NCI-H2196 (cell line): ENCODE measurements around the gene PRDM16.

ENCODE experiments used
- DNase-seq: peaks from one replicate; lab custom pipeline; 2025; ENCODE audit not compliant: unreplicated experiment; lab: John Stamatoyannopoulos, UW

The PRDM16 gene

DNA sequence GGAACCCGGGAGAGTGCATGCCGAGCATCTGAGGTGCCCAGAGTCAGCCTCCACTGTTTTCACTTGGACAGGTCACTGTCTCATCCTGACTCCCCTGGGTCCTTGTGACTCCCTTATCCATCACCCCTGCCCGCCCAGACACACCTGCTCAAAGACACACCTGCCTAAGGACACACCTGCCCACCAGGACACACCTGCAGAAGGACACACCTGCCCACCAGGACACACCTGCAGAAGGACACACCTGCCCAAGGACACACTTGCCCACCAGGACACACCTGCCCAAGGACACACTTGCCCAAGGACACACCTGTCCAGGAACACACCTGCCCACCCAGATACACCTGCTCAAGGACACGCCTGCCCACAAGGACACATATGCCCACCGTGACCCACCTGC, 314.7 kb downstream of the PRDM16 start:
- DNase-seq: no peak

DNA sequence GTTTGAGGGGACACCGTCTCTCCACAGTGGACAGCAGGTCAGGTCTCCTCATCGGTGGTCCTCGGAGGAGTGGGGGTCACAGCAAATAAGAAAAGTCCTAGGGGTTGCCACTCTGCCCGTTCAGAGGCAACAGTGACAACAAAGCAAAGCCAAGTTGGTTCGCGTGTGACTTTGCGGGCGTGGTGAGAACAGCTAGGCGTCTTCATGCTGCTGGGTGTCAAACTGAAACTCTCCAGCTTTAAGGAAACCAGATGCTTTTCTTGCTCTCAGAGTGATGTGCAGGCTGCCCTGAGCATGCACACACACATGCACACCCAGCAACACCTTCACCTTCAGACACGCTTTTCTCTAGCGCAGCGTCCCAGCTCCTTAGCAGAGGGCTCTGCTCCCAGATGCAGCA, 315.4 kb downstream of the PRDM16 start:
- no peak for DNase-seq

DNA sequence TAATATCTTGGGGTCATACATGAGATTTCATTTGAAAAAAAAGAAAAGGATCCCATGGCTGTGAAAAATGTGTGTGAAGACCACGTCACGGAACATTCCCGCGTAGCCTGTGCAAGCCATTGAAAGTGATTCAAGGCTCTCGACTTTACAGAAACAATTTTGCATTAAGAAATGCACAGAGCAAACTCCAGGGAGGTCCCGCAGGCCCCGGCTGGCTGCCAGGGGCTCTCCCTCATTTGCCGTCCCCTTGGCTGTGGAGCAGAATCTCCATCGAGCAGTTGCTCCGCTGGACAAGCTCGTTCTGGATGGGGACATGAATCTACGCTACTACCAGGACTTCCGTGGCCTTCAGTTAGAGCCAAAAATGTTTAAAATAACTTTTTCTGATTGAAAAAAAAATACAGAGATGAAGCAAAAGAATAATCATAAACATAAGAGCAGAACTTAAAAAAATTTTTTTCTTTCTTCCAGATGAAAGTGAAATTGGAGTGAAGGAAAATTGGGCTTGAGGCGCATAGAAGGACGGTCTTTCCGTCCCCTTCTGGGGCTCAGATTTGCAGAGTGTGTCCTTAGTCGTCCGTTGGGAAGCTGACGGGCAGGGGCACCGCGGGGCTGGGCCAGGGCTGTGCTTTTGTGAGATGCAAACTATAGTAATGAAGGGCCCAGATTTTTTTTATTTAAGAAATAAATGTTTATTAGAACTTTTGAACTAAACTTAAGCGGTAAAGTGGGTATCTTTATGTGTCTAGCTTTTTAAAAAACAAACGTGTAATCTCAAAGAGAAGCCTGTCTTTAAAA, 317.4 kb downstream of the PRDM16 start:
- no peak for DNase-seq

DNA sequence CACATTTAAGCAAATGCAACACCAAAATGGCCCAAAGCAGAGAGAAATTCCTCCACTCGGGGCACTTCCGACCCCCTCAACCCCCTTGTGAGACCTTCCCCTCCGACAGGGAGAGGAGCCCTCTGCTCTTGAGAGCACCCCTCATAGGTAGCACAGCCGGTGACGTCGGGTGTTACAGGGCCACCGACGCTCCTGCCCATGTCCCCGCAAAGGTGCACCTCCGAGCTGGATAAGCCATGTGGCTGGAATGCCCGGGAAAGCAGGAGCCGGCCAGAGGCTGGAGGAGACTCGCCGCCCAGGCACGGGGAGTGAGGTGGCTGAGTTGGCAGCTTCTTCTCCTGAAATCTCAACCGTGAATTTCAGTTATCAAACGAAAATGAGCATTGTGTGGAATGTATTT, 318.4 kb downstream of the PRDM16 start:
- no peak for DNase-seq

DNA sequence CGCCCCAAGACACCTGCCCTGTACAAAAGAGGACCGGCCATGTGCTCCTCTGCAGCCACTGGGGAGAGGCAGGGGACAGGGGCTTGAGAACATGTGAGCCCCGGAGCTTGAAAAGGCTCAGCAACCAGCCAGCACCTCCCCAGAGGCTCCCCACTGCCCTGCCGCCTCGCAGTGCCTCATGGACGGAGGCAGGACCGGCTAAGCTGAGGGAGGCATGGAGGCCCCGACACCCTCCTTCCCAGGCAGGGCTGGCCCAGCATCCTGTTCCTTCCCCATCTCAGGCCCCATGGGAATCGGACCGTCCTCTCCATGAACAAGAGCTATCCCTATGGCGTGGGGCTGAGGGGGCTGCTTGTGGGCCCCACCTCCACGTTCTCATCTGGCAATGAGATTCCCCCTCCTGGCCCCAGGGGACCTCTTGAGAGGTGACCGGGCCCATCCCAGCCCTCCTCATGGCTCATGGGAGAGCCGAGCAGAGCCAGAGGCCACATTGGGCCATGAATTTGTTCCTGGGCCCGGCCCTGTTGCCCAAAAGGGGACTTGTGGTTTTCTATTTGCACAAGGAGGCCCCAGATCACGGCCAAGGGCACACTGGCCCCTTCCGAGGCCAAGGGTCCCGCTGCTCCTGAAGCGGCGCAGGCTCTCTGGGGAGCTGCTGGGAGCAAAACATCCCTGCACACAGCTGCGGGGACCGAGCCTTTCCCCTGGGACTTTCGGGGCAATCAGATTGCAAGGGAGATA, 320.3 kb downstream of the PRDM16 start:
- DNase-seq: no peak

DNA sequence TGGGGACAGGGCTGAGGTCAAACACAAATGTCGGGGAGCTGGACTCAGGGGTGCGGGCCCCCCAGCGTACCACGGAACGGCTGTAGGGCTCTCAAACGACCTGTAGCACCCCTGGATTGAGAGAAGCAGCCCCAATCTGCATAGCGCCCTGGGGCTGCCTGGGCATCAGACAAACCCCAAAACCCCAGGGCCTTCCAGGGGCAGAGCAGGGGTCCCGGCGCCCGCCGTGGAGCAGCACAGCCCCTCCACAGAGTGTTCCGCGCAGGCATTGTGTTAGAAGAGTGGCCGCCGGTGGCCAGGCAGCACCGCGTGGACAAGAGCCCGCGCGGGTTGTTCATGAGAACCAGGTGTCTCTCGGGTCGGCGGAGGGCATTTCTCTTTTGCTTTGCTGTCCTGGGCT, 321.3 kb downstream of the PRDM16 start:
- no peak for DNase-seq

DNA sequence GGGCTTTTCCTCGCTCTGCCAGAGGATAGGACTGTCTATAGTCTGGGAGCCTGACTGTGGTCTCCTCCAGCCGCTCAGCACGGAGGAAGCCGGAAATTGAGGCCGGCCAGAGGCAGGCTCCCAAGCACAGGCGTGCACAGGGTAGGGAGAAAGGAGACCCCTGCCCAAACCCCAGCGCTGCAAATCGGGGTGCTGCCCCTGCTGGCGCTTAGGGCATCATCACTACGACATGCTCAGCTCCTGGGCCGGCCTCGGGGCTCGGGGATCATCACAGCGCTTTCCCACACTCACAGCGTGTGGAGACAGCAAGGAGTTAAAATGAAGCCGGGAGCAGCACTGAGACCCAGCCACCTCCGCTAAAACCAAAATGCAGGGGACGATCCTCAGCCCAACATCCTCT, 322.7 kb downstream of the PRDM16 start:
- DNase-seq: no peak

DNA sequence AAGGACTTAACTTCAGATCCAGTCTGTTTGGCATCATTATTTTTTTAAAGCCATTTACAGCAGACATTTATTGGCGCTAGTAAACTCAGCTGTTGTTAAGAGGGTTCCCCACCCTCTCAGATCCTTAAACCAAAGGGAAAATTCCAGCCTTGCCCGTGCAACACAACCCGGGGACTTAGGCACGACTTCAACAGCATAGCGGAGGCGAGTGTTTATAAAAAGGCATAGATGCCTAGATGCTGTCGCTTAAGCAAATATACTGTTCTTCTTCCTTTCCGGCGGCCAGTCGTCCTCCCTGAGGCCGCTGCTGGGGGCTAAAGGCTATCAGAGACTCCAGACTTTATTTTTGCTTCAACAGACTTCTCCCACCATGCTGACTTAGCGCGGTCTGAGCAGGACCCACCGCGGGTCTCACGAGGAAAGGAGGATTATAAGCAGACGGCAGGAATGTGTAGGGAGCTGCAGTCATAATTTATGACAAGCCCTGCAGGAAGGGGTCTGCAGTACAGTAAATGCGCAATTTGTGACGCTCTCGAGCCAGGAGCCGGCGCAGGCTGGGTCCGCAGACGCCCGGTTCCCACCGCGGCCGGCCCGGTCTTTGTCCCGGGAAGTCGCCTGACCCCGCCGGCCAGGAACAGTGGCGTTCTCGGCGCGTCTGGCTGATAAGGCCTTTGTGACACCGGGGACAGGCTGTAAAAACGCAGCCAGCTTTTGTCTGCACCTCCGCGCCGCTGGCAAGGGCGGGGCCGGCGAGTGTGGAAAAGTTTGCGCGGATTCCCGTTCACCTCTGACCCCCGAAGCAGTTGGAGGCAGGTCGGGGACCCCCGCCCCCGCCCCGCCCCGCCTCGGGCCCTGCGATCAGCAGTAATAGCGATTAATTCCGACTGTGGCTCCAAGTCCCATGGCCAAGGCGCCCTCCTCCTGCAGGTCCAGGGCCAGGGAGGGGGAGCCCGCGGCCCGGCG, 324.3 kb downstream of the PRDM16 start:
- DNase-seq: no peak

DNA sequence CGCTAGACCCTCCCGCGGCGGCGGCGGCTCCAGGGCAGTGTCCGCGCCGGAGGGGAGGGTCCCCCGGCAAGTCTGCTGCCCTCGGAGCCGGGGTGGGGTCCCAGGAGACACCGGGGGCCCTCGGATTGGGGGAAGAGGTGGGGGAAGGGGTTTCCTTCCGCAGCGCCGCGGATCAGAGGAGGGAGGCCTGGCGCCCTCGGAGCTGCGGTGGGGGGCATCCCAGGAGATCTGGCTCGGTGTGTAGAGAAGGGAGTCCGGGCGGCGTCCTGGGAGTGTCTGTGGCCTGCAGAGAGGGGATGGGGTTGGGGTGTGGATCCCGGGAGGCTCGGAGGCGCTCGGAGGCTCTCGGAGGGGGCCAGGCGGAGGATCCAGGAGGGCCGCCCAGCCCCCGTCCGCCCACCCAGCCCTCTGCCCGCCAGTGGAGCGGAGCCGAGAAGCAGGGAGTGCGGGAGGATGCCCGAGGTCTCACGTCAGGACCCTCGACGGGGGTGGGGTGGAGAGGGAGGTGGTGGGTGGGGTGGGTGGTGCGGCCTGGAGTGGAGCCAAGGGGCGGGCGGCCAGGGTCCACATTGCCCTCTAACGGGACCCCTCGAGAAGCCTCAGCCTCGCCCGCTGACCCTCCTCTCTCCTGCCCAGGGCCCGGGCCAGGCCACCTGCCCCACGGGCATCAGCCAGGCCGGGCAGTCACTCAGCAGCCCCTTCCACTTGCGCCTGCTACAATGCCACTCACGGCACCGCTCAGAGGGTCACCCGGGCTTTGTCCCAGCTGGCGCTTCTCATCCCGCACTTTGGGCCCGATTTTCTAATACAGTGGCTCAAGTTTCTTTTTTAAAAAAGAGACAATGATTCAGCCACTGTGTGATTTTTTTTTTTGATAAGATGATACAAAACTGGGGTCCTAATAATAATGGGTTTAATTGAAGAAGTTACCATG, 325.3 kb downstream of the PRDM16 start:
- no peak for DNase-seq

DNA sequence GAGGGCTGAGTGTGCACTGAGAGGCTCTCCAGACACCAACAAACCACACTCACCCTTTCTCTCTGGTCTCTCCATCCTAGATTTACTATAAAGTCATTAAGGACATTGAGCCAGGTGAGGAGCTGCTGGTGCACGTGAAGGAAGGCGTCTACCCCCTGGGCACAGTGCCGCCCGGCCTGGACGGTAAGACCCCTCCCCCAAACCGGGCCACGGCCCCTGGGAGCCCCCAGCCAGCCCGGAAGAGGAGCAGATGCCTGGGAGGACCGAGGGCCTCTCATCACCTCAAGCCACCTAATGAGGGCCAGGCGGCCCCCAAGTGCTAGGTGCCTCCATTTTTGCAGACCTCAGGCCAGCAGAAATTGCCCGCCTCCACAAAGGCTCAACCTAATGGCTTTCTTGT, 327.4 kb downstream of the PRDM16 start:
- DNase-seq: no peak

DNA sequence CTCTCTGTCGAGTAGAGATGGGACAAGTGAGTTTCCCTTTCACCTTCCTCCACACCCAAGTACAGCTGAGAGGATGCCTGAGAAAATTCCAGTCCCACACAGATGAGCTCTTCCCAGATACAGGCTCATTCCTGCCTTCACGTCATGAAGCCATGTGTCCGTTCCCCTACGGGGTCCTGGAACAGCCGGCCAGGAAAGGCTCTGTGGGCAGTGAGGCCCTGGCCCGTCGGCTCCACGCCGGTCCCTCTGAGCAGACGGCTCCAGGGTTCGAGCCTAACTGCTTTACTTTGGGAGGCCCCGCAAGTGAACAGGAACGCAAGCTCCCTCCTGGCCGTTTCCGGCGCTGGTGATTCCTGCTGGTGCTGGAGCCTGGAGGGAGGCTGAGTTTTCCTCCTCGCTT, 328.3 kb downstream of the PRDM16 start:
- no peak for DNase-seq

DNA sequence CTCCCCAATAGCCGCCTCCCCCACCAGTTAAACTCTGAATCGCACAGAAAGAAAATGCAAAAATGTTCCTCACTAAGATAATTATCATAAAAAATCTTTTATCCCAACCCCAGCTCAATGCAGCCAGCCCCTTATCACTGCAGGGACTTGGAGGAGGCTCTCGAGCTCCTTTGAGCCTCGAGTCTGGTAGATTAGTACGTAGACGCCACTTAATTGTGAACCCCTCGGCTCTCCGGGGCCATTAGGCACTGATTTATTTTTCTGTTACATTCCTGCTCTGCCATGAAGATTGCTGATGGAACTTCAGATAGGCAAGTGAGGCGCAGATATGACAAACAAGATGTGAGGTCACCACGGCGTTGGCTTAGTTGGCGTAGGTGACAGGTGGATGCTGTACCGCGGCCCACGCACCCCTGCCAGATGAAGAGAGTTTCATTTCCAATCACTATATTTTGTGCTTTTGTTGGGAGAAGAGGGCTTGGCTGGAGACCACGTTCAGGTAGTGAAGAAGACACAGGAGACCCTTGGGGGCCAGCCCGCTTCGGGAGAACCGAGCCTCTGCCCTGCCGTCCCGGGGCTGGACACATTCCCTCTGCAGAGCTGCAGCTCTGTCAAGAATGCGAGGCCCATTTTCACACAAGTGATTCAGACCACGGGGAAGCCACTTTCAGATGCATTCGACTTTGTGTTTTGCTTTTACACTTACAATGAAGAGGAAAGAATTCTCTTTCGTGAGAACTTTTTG, 329.6 kb downstream of the PRDM16 start:
- DNase-seq: no peak

DNA sequence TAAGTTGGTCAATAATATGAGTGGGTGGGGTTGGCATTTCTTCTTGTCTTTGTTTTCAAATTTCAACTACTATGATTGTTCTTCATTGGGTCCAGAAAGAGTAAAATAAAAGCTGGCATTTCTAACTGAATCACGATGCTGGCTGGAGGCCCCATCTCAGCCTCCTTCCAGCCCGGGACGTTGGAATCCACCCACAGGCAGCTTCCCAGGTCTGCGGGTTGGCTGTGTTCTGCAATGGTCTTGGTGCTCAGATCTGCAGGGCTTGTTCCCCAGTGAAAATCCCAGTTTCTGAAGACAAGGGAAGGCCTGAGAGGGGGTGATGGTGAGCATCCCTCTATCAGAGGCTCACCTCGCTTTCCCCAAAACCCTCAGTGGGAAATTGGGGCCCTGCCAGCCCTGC, 330.7 kb downstream of the PRDM16 start:
- DNase-seq: no peak

DNA sequence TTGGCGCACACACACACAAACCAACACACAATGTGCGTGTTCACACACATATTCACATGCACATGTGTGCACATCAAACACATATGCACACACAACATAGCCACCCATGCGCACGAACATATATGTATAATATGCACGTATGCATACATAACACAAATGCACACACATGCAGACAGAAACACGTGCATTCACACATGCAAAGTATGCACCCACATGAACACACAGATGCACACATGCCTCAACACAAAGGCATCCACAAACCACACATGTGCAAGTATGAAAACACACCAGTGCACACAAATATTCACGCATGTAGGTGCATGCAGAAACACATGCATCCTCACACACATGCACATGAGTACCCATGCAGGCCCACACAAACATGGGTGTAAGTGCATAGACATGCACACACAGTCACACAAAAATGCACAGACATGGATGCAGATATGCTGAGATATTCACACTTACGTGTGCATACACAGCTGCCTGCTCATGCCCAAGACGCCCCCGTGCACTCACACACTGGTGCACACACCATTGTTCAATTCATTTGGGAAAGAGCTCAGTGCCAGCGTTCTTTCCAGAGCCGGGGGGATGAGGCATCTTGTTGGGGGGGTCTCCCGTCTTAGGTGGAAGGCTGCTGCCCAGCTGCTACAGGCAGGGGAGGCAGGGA, 332.7 kb downstream of the PRDM16 start:
- DNase-seq: no peak

DNA sequence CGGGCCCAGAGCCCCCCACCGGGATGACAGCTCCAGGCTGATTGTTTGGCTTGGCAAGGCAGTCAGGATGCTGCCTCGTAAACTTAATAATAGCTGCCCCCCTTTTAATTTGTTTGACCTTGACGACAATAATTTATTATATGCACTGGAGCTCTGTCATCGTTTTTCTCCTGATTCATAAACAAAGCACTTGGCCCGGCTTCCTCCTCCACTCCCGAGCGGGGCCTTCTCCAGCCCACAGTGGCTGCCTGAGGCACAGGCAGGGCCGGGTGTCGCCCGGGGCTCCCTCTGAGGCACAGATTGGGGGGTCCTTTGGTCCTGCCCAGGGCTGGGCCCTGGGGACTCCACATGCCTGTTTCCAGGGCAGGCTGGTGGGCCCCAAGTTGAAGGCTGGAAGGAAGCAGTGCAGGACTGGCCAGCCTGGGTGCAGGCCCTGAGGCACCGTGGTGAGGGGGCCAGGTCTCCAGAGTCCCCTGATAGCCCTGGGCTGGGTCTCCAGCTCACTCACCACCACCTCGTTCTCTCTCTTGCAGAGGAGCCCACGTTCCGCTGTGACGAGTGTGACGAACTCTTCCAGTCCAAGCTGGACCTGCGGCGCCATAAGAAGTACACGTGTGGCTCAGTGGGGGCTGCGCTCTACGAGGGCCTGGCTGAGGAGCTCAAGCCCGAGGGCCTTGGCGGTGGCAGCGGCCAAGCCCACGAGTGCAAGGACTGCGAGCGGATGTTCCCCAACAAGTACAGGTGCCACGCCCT, 333.4 kb downstream of the PRDM16 start:
- no peak for DNase-seq

DNA sequence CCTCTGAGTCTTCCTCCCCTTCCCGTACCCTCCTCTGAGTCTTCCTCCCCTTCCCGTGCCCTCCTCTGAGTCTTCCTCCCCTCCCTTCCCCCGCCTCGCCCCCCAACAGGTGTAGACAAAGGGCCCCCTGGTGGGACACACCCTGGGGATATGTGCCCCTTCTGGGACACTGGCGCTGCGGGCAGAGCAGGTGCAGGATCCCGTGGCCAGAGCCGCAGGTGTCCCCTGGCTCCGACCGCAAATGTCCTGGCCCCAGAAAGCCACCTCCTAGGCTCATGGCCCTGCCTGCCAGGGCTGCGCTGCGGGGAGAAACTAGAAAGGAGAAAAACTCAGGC, 334.0 kb downstream of the PRDM16 start:
- no peak for DNase-seq

DNA sequence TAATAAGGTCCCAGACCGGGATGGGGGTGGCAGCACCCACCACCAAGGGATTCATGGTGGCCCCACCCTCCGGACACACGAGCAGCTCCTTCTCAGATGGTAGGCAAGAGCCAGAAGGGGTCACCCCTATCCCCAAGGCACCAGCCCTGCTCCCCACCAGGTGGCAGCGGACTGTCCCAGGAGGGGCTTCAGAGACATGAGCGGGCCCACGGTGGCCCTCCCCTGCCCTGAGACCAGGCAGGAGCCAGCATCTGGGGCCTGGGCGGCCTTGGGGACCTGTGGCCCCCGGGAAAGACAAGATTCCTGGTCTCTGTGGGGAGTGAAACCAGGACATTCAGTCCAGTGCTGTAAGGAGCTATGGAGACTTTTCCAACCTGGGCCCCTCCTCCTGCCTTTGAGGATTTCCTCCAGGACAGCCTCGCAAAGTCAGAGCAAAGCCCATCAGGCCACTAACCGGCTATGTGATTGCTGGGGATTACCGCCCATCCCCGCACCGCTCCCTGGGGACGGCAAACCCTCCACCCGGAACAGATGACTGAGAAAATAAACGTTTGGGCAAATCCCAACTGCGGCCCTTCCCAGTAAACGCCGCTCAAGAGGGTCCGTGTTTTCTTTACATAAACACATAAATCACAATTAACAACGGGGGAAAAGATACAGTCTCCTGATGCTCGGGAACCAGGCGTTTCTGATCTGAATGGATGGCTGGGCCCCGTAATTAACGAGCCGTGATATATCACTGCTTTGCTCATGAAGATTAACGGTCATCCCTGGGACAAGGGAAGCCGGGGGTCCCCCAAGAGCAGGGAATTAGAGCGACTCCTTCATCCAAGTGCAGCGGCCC, 334.6 kb downstream of the PRDM16 start:
- DNase-seq: no peak

DNA sequence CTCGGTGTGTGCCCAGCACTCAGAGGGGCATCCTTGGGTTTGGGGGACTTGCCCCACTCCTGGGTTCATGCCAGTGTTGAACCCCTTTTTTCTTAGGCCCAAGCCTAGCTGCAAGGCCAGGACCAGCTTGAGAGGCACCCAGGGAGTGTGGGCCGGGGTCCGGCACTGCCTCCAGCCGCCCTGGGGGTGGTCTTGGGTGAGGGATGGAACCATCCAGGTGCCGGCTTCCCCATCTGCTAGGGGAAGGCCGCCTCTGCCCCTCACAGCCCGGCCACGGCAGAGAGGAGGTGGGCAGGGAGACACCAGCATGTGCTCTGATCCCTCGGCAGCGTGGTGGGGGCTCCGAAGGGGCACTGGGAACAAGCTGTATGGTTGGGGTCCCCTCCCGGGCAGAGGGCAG, 335.3 kb downstream of the PRDM16 start:
- no peak for DNase-seq
